Skeletal muscle tissue (tissue), 4 donors: ENCODE data around the gene RRP7A. TPM values are rescaled to one million over a fixed set of nuclear protein-coding genes. Genes with fewer than 3 reads are reported as not detected.
A peak's percentile ranks its signal among the peaks of the same experiment; 100 is the strongest.
"Not testable (repeated sequence)": the region's sequence is repeated elsewhere in the genome, so short reads cannot be mapped to it uniquely, and the experiment has no call there.

Experiments used
- H3K27ac ChIP-seq: one replicate; pipeline ENCODE4 v1.7.0; 2013; ENCODE audit warnings: mild to moderate bottlenecking, low read depth, low read length, inconsistent platforms
- H3K27me3 ChIP-seq, 3 donors: one replicate each; pipeline ENCODE4 v1.7.0; 2013; ENCODE audit warnings: low read length in 3 of 3; ENCODE audit not compliant: control insufficient read depth in 3 of 3, insufficient read depth in 3 of 3
- H3K36me3 ChIP-seq, 3 donors: one replicate each; pipeline ENCODE4 v1.7.0; 2013; ENCODE audit warnings: low read length in 3 of 3; ENCODE audit not compliant: control insufficient read depth in 3 of 3, insufficient read depth in 3 of 3
- H3K4me1 ChIP-seq, 3 donors: one replicate each; pipeline ENCODE4 v1.7.0; 2013; ENCODE audit warnings: low read length in 3 of 3, mild to moderate bottlenecking in 3 of 3; ENCODE audit not compliant: control insufficient read depth in 3 of 3, insufficient read depth in 3 of 3
- H3K4me3 ChIP-seq, 3 donors: one replicate each; pipeline ENCODE4 v1.7.0; 2013; ENCODE audit warnings: low read length in 3 of 3
- H3K9ac ChIP-seq, 3 donors: one replicate each; pipeline ENCODE4 v1.7.0; 2013; ENCODE audit warnings: low read length in 3 of 3, mild to moderate bottlenecking in 3 of 3, moderate library complexity in 2 of 3, low read depth in 1 of 3
- H3K9me3 ChIP-seq, 3 donors: one replicate each; pipeline ENCODE4 v1.7.0; 2013; ENCODE audit warnings: low read length in 3 of 3; ENCODE audit not compliant: control insufficient read depth in 3 of 3
- total RNA-seq: library from RNA; depleted of rRNA; stranded (reverse); fragments of >200 nt; gene quantifications from one replicate; pipeline ENCODE4 v1.2.3, GENCODE V29; 2014
- donor health status: Osteomylitis.

Gene RRP7A
- total RNA-seq, 1 donor from 2014 or later: 13.0 TPM

DNA sequence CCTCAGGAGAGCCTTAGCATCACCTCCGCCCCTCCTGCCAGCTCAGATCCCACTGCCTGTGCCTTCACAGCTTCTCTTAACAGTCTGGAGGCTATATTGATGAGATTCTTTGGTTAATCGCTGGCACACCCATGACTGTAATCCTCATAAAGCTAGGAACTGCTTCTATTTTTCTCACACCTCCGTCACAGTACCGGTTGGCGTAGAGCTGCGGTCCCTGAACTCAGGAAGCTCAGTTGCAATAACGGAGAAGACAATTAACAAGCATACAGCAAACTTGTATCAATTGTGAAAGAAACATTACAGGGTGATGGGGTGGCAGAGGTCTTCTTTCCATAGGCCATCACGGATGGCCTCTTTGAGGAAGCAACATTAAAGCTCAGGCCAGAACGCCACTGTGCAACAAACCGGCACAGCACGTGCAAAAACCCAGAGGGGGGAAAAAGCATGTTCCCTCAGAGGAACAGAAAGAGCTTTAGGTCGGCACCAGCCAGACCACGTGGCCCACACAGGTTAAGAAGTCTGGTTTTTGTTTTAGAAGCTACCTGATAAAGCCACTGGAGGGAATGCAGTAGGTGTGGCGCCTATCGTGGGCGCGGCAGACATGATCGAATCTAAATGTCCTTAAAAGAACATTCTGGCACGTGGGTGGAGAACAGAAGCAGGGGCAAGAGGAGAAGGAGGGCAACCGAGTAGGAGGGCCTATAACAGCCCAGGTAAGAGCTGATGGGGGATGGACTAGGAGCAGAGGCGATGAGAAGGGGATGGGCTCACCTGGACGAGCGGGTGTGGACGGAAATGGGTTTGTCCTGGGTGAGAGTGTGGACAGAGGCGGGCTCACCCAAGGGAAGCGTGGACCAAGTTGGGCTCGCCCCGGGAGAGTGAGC is 715 bp downstream of the RRP7A start:
- Histone ChIP-seq H3K4me1 (peaks cover 9 to 12% (median 9%) of the 10 kb centered on the region in 3 donors), H3K36me3 (peaks cover 8 to 22% (median 9%) of the 10 kb centered on the region in 3 donors), H3K27ac (peak overlapping the region; percentile 36), H3K9ac (peak overlapping the region; percentile 68 to 93 (median 89)), H3K4me3 (peak overlapping the region; percentile 77 to 87 (median 81))
- H3K27me3 ChIP-seq, H3K9me3 ChIP-seq: not testable (repeated sequence)

DNA sequence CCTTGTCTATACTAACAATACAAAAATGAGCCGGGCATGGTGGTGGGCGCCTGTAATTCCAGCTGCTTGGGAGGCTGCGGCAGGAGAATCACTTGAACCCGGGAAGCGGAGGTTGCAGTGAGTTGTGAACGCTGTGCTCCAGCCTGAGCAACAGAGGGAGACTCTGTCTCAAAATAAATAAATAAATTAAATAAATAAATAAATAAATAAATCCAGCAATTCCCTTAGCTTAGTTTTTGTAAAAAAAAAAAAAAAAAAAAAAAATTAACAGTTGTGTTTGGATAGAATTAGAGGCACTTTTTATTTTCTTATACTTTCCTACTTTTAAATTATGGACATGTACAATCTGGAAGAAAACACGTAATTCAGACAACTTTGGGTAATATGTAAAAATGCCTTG is 2.5 kb downstream of the RRP7A start:
- Histone ChIP-seq H3K36me3 (peaks cover 8 to 26% (median 13%) of the 10 kb centered on the region in 3 donors), H3K4me1 (peaks cover 9 to 12% (median 12%) of the 10 kb centered on the region in 3 donors)
- H3K9me3 ChIP-seq, H3K9ac ChIP-seq, H3K4me3 ChIP-seq, H3K27me3 ChIP-seq, H3K27ac ChIP-seq: not testable (repeated sequence)

DNA sequence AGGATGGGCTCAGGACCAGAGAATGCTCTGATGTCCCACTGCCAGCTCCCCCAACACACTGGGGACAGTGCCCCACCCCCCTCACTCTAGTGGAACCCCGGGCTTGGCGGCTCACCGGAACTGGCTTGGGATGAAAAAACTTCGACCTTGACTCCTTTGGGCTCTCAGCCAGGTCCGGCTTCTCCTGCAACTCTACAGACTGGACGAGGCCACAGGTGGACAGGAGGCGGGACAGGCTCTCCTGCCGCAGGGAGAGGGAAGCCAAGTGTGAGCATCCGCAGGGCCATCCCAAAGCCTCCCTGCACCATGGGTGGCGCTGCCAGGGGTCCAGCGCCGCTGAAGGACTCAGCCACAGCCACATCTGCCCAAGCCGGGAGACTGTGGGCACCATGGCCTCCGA is 3.7 kb downstream of the RRP7A start:
- Histone ChIP-seq H3K4me1 (peaks cover 9 to 12% (median 12%) of the 10 kb centered on the region in 3 donors), H3K27me3 (no peaks in the 10 kb centered on the region), H3K36me3 (peaks cover 8 to 26% (median 18%) of the 10 kb centered on the region in 3 donors), H3K9me3 (no peaks in the 10 kb centered on the region), H3K4me3 (no peak overlapping the region), H3K27ac (no peak overlapping the region), H3K9ac (no peak overlapping the region)

DNA sequence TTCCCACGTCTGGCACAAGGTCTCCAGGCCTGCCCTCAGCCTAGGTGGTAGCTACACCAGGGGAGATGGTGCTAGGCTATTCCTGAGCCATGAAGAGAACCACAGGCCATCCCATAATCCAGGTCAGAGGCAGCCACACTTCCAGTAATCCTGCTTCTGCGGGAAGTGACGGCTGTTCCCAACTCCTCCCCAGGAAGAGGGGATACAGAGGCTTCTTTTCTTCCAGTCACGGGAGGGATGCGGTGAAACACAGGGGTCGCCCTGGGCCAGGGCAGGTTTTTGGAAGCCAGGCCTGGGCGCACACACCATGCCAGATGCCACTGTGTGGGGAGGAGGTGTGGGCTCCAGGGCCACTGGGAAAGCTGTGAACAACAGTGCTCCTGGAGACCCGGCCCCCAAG is 4.3 kb downstream of the RRP7A start:
- Histone ChIP-seq H3K36me3 (peaks cover 8 to 26% (median 18%) of the 10 kb centered on the region in 3 donors), H3K4me1 (peaks cover 9 to 12% (median 12%) of the 10 kb centered on the region in 3 donors)
- not testable (repeated sequence) for H3K9ac ChIP-seq, H3K9me3 ChIP-seq, H3K4me3 ChIP-seq, H3K27ac ChIP-seq, H3K27me3 ChIP-seq

DNA sequence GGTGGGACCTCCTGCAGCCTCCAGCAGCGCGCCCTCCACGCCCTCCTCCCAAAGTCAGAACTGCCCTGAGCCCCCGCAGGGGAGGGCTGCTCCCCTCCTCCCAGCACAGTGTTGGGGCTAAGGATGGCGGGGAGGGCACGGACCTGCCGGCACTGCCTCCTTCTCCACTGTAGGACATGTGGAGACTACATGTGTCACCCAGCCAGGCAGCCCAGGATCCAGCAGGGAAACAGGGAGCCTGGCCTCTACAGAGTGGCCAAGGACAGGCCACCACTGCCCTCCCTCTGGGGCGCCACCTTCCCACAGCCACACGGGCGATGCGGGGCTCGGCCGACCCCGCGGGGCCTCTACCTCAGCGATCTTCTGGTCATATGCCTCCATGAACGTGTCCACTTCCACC is 5.3 kb downstream of the RRP7A start:
- H3K9ac ChIP-seq, H3K4me3 ChIP-seq, H3K4me1 ChIP-seq, H3K27me3 ChIP-seq, H3K9me3 ChIP-seq, H3K27ac ChIP-seq: not testable (repeated sequence)
- peaks cover 8 to 26% (median 18%) of the 10 kb centered on the region in 3 donors for H3K36me3 ChIP-seq

DNA sequence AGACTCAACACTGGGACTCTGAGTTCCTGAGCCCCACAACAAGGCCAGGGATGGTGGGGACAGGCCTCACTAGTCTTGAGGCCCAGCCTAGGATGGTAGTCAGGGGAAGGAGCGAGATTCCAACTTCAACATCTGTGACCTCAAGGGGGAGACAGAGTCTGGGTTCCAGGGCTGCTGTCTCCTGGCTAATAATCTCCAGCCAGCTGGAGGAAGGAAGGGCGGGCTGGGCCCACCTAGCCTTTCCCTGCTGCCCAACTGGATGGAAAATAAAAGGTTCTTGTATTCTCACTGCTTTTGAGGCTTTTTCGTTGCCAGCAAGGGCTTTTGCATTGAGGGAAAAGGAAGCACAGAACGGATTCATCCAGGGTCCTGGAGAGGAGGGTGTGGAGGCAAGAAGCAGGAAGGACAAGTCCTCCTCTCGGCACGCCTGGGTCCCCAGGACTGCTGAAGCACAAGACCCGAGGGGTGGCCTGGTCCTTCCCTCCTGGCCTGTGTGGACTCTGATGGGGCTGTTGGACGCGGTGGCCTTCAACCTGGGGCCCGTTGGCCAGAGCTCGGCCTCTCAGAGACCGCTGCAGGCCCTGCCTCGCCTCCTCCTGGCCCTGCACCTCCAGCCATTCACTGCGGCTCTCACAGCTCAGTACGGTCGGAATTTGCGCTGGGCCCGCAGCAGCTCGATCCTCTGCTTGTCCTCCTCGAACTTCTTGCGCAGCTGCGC is 7.2 kb downstream of the RRP7A start:
- H3K27ac ChIP-seq, H3K9ac ChIP-seq, H3K4me3 ChIP-seq, H3K9me3 ChIP-seq, H3K27me3 ChIP-seq, H3K4me1 ChIP-seq: not testable (repeated sequence)
- H3K36me3 ChIP-seq: peaks cover 8 to 22% (median 18%) of the 10 kb centered on the region in 3 donors

DNA sequence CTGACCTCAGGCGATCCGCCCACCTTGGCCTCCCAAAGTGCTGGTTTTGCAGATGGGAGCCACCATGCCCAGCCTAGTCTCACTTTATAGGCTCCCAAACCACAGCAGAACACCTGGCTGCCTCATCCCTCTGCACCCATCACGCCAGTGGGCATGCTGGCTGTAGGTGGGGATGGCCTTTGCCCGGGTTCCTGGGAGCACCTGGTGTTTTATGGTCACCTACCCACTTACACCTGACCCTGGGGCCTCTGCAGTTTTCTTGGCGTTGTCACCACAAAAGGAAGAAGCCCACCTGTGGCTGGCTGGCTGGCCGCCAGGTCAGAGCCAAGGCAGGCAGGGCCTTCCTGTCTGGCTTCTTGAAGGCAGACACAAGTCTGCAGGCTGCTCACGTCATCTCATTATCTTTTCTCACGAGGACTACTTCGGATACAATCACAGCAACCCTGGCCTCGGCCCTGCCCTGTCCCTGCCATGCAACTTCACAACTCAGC is 8.2 kb downstream of the RRP7A start:
- H3K27ac ChIP-seq: no peak overlapping the region
- H3K4me1 ChIP-seq: peaks cover 0 to 2% (median 0%) of the 10 kb centered on the region in 3 donors
- H3K27me3 ChIP-seq: no peaks in the 10 kb centered on the region
- H3K9me3 ChIP-seq: no peaks in the 10 kb centered on the region
- H3K9ac ChIP-seq: no peak overlapping the region
- no peak overlapping the region for H3K4me3 ChIP-seq
- H3K36me3 ChIP-seq: peaks cover 5 to 19% (median 18%) of the 10 kb centered on the region in 3 donors

DNA sequence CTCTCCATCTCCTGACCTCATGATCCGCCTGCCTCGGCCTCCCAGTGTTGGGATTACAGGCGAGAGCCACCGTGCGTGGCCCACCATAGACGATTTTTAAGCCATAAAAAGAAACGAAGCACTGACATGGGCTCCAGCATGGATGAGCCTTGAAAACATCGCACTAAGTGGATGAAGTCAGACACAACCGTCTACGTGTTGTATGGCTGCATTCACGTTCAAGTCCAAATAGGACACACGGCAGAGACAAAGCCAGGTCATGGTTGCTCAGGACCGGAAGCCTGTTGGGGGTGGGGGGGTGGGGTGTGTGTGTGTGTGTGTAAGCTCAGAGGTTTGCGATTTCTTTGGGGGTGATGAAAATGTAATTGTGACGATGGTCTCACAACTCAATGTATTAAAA is 10.0 kb downstream of the RRP7A start:
- Histone ChIP-seq H3K9ac (no peak overlapping the region), H3K9me3 (no peaks in the 10 kb centered on the region), H3K4me3 (no peak overlapping the region), H3K27me3 (no peaks in the 10 kb centered on the region), H3K36me3 (peaks cover 0 to 13% (median 7%) of the 10 kb centered on the region in 3 donors), H3K4me1 (peaks cover 0 to 2% (median 0%) of the 10 kb centered on the region in 3 donors), H3K27ac (no peak overlapping the region)

DNA sequence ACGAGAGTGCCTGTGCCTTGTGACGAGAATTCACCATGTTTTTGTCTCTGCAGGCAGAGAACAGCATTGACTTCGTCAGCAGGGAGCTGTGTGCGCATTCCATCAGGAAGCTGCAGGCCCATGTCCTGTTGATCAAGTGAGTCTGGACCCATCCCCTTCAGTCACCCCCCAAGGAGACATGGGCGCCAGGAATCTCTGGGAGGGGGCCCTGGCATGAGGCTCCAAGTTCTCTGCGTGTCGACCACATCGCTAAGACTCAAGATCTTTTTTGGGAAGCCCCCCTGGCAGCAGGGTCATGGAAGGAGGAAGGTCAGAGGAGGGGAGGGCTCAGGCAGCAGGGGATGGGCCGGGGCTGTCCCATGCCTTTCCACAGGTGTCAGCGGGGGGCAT is 10.6 kb downstream of the RRP7A start:
- H3K27me3 ChIP-seq, H3K4me1 ChIP-seq, H3K4me3 ChIP-seq: not testable (repeated sequence)

More for the DNA sequence above, 10.6 kb downstream of the RRP7A start:
- not testable (repeated sequence) for H3K27ac ChIP-seq, H3K9ac ChIP-seq, H3K36me3 ChIP-seq, H3K9me3 ChIP-seq
